Eye (tissue), 1 donor: Measurements from ENCODE around the gene ADAMTSL2.

Source experiments
- DNase-seq: peaks from one replicate; pipeline ENCODE4 v3.0.0-alpha.2; 2015

The ADAMTSL2 gene

DNA sequence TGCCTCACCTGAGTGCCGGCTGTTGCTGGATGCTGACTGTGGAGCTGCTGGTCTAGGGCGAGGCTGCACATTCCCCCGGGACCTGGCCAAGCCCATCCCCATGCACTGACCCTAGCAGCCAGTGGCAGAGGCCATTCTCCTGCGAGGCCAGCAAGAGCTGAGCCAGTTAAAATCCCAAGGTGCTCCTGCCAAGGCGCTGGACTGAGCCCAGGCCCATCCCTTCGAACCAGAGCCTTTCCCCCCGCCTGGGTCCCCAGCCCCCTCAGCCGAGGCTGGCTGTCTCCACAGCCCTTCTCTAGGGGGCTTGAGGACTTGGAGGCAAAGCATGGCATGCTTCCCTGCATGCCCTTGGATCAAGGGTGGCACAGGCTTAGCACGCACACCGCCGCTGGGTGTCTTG, 1.6 kb downstream of the ADAMTSL2 start:
- no peak for DNase-seq

- no peak for DNase-seq
Observed at GRCh38 chr9:133536536-133536935, 2.0 kb downstream of the ADAMTSL2 start.

DNA sequence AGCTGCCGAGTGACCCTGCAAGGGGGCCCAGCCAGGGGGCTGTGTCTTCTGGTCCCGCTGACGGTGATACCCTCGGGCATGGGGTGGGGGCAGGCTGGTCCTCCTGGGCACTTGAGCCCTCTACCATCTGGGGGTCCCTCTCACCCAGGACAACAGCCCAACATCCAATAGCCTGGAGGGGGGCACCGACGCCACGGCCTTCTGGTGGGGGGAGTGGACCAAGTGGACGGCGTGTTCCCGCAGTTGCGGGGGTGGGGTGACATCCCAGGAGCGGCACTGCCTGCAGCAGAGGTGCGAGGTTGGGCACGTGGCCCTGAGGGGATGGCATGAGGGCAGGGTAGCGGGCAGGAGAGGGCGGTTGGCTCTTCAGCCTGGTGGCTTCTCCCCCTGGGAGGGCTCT, 2.8 kb downstream of the ADAMTSL2 start:
- no peak for DNase-seq

DNA sequence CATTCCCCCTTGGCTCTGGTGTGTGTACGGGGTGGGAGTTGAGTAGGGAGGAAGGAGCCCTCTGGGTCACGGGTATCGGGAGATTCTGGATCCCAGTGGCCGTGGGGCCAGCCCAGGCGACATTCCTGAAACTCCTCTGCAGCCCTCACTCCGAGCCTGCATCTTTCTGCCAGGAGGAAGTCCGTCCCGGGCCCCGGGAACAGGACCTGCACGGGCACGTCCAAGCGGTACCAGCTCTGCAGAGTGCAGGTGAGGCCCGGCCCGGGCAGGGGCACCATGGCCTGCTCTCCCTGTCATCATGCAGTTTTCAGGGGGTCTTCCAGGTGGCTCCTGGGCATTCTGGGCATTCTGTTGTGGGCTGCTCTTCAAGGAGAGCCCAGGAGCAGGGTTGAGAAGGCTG, 3.7 kb downstream of the ADAMTSL2 start:
- DNase-seq, result no peak

DNA sequence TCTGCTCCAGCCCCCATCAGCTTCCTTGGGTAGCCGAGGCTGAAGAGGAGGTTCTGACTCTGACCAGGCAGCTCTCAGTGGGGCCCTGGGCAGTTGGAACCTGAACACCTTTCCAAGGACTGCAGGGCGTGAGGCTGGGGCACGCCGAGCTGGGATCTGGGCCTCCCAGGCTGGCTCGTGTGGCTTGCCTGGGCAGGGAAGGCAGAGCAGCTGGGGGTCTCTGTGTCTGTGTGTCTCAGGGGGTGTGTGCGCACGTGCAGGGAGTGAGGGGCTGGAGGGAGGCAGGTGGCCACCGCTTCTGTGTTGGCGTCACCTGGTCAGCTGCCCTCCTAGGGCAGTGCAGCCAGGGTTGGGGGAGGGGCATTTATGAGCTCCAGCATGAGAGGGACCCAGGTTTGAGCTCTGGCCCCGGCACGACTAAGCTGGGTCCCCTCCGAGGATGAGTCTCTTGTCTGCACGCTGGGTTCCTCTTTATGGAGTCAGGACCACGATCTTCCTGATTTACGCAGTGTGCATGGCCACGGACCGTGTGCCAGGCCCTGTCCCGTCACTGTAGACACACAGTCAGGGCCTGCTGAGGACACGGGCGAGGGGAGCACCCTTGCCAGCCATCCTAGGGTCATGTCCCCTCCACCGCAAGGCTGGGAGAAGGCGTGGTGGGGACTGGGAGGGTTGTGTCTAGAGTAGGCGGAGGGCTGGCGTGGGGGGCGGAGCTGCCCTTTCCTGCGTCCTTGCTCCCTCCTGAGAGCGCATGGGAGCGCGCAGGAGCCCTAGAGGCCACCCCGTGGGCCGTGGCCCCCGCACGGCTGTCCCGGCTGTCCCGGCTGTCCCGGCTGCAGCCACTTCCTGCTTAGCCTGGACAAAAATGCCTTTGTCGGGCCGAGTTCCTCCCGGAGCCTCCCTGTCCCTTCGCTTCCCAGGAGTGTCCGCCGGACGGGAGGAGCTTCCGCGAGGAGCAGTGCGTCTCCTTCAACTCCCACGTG, 4.6 kb downstream of the ADAMTSL2 start:
- DNase-seq, result no peak

- no peak for DNase-seq
Observed at GRCh38 chr9:133539991-133540697, 5.6 kb downstream of the ADAMTSL2 start.

GRCh38 chr9:133540698-133541025, 6.2 kb downstream of the ADAMTSL2 start:
- DNase-seq, result no peak

- DNase-seq, result no peak
Observed at GRCh38 chr9:133542002-133542401, 7.5 kb downstream of the ADAMTSL2 start.

GRCh38 chr9:133543772-133544467, 9.4 kb downstream of the ADAMTSL2 start:
- no peak for DNase-seq

GRCh38 chr9:133545494-133546286, 11.2 kb downstream of the ADAMTSL2 start:
- no peak for DNase-seq

DNA sequence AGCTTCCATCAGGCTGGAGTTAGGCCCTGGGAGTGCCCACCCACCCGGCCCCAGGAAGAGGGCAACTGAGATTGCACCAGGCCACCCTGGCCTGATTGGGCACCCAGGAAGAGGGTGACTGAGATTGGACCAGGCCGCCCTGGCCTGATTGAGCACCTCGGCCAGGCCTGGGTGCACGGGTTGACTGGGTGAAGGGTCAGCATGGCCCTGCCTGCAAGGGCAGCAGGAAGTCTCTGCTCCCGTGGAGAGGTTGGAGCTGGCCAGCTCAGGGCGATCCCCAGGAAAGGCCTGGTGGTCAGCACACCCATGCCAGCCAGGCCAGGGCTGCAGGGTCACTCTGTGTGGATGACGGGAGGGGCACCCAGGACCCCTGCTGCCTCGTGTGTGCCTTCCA, 11.8 kb downstream of the ADAMTSL2 start:
- DNase-seq, result no peak

DNA sequence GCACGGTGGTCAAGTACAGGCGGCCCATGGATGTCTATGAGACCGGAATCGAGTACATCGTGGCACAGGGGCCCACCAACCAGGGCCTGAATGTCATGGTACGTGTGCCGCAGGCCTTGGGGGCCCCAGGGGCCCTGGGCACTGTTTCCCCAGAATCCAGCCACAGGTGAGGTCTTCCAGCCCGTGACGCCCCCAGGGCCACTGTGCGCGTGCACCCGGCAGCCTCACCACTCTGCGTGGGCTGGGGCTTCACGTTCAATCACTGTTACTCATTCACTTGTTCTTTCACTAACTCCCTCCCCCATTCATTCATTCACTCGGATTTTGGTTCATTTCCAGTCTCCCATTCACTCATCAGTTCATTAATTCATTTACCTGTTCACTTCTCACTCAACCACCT, 12.6 kb downstream of the ADAMTSL2 start:
- DNase-seq, result no peak

DNA sequence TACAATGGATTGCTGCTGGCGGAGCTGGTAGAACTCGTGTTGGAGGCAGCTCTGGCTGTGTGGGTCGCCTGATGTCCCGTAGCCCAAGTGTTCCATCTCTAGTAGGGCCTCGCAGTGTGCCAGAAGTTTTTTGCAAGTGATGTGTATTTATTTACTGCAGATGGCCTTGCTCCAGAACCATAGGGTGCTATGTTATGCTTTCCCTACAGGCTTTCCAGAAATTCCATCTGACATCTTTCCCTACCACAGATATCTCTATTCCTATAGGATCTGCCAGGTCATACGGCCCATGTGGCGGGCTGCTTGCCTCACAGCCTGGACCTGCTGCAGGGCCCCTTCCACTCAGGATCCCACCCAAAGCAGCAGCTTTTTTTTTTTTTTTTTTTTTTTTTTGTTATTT, 16.9 kb downstream of the ADAMTSL2 start:
- DNase-seq, result no peak

GRCh38 chr9:133552236-133552635, 17.7 kb downstream of the ADAMTSL2 start:
- no peak for DNase-seq

DNA sequence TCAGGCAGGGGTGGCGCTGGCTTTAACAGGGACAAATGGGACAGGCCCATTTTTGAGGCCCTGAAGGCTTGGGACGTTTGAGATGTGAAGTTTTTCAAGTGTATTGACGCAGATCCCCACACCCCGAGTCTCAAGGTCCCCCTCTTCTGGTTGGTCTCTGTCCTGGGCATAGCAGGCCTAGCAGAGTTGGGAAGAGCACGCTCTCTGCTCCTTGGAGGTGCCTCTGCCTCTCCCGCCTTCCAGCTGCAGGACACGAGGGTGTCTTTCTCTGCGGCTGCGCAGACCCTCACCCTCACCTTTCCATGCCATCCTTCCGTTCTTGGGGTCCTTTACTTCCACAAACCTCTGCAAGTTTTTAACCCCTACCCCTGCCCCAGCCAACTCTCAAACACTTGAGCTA, 18.6 kb downstream of the ADAMTSL2 start:
- DNase-seq, result no peak

- no peak for DNase-seq
Observed at GRCh38 chr9:133553973-133554713, 19.6 kb downstream of the ADAMTSL2 start.

- no peak for DNase-seq
Observed at GRCh38 chr9:133554729-133555128, 20.2 kb downstream of the ADAMTSL2 start.

- no peak for DNase-seq
Observed at GRCh38 chr9:133556354-133556753, 21.9 kb downstream of the ADAMTSL2 start.

DNA sequence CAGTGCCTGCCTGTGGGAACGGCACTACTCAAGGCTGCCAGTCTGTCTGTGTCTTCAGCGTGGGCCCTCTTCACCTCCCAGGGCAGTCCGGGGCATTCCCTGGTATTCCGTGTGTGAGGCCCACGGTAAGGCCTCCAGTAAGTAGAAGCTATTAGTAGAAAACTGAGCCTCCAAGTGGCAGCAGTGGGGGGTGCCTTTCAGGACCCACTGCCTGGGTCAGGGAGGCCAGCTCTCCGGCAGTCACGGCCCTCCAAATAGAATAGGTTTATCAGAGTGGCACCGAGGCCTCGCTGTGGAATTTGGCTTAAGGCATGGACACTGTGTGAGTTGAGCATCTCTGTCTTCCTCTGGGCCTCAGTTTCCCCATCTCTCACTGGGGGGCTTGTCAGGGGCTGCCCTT, 23.1 kb downstream of the ADAMTSL2 start:
- DNase-seq, result no peak

DNA sequence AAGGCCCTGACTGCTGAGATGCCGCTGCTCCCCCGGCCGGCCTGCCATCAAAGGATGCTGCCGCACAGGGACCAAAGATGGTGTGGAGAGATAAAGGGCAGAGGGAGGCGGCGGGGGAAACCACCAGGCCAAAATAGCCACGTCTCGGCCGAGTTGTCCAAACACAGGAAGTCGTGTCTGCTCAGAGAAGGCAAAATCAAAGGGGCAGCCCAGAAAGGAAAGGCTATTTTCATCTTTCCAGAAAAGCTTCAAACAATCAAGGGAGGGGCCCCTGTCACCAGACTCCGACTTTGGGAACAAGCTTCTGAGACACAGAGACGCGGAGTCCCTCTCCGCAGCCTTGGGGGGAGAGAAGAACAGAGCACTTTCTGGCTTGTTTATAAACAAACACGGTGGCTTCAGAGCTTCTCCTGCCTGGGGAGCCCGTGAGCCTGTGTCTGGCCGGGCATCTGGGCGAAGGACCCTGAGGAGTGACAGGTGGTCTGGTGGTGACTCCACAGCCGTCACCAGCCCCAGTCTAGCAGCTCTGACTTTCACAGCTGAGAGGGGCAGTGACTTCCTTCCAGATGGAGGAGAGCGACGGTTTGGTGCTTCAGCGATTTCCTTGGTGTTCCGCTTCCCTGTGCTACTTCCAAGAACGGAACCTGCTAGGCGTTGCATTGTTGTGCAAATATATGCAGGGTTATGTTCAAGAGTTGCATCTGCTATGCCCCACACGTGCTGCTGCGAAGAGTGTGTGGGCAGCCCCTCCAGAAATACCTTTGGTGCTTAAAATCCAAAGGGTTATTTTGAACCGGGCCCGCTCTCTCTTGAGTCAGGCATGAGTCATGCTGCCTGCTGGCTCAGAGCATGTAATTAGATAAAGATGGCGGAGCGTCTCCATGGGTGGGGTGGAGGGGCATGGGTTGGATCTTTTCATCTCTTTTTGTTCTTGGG, 24.0 kb downstream of the ADAMTSL2 start:
- peak; percentile 74 for DNase-seq

DNA sequence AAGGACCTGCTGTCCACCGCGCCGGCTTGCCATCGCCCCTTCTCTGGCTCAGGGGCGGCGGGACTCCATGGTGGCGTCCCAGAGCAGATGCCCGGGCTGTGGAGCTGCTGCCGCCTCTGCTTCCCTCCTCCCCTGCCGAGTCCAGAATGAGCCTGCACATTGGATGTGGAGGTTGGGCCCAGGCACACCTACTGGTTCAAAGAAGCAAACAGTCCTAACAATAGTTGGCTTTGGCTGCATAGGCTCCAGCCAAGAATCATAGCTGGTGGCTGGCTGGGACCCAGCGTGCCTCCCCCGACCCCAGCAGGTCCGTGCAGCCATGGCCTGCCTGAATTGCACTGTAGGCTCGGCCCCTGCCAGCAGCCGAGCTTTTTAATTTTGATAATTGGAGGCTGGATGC, 25.8 kb downstream of the ADAMTSL2 start:
- DNase-seq, result no peak
